Fibroblast of lung (primary cell): ENCODE data around the gene SLC35C1. TPM values are rescaled to one million over a fixed set of nuclear protein-coding genes. Genes with fewer than 3 reads are reported as not detected.

ENCODE experiments used
- DNase-seq, 2 donors: peaks; one replicate each; pipeline versions ENCODE4 v3.0.0 to v3.0.0-alpha.2; 2010; ENCODE audit warnings: low read depth in 2 of 2
- H2AFZ ChIP-seq: 2 replicates; pipeline ENCODE4 v1.5.1; 2012; ENCODE audit warnings: low read length, control low read depth, inconsistent platforms
- H3K27ac ChIP-seq: 2 replicates; pipeline ENCODE4 v1.5.1; 2011; ENCODE audit warnings: low read length, control low read depth; ENCODE audit not compliant: insufficient read depth
- H3K27me3 ChIP-seq: 2 replicates; pipeline ENCODE4 v1.5.1; 2011; ENCODE audit warnings: mild to moderate bottlenecking, low read length; ENCODE audit not compliant: control insufficient read depth, insufficient read depth
- H3K36me3 ChIP-seq: 2 replicates; pipeline ENCODE4 v1.5.1; 2011; ENCODE audit warnings: low read length; ENCODE audit not compliant: control insufficient read depth, insufficient read depth
- H3K4me1 ChIP-seq: 2 replicates; pipeline ENCODE4 v1.5.1; 2011; ENCODE audit warnings: low read length; ENCODE audit not compliant: control insufficient read depth, insufficient read depth; ENCODE audit errors: extremely low read depth
- H3K4me2 ChIP-seq: 2 replicates; pipeline ENCODE4 v1.5.1; 2011; ENCODE audit warnings: low read length, control low read depth; ENCODE audit not compliant: insufficient read depth; ENCODE audit errors: extremely low read depth
- H3K4me3 ChIP-seq, 4 experiments: fragments of 200-600 bp in 1 of 4; sonication (generic) in 1 of 4; replicated peaks in 1 of 4; 2 replicates each; pipeline ENCODE4 v1.5.1; 2011 to 2016; ENCODE audit warnings: low read length in 4 of 4, low read depth in 3 of 4, mild to moderate bottlenecking in 3 of 4, control low read depth in 2 of 4, inconsistent platforms in 1 of 4, mixed read lengths in 1 of 4; ENCODE audit not compliant: insufficient read depth in 1 of 4; ENCODE audit errors: control extremely low read depth in 1 of 4
- H3K79me2 ChIP-seq: 2 replicates; pipeline ENCODE4 v1.5.1; 2012; ENCODE audit warnings: mild to moderate bottlenecking, low read length, inconsistent platforms; ENCODE audit not compliant: control insufficient read depth, insufficient read depth
- H3K9ac ChIP-seq: 2 replicates; pipeline ENCODE4 v1.5.1; 2011; ENCODE audit warnings: mild to moderate bottlenecking, low read length, control low read depth; ENCODE audit not compliant: insufficient read depth
- H3K9me3 ChIP-seq: 2 replicates; pipeline ENCODE4 v1.5.1; 2012; ENCODE audit warnings: low read depth, low read length; ENCODE audit not compliant: control insufficient read depth, insufficient read depth
- H4K20me1 ChIP-seq: 2 replicates; pipeline ENCODE4 v1.5.1; 2011; ENCODE audit warnings: low read length; ENCODE audit not compliant: control insufficient read depth, insufficient read depth; ENCODE audit errors: extremely low read depth
- CTCF ChIP-seq, 2 donors: IDR thresholded peaks in 1 of 2; conservative IDR thresholded peaks in 1 of 2; 1 replicate in 1 of 2; 2 replicates in 1 of 2; pipeline ENCODE4 v1.5.1; 2011 to 2012; ENCODE audit warnings: low read length in 2 of 2, control low read depth in 1 of 2, inconsistent platforms in 1 of 2, low read depth in 1 of 2, mild to moderate bottlenecking in 1 of 2
- EZH2 ChIP-seq: IDR thresholded peaks from 2 replicates; pipeline ENCODE4 v1.5.1; 2012; ENCODE audit warnings: low read length, control low read depth, mild to moderate bottlenecking; ENCODE audit errors: missing control alignments
- polyA plus RNA-seq, 2 donors: library from polyadenylated mRNA; depleted of rRNA in 1 of 2; stranded (reverse) in 1 of 2; unstranded in 1 of 2; fragments of >200 nt; gene quantifications; 2 replicates each; pipeline ENCODE4 v1.2.1, GENCODE V29; 2011 to 2012; ENCODE audit warnings: missing spikeins in 1 of 2
- total RNA-seq: library from RNA; depleted of rRNA; stranded (reverse); fragments of >200 nt; gene quantifications from 2 replicates; pipeline ENCODE4 v1.2.1, GENCODE V29; 2014

Gene SLC35C1
- total and polyA plus RNA-seq, 2 donors (not counting 1 experiment from before 2014, with no cell fraction given) = 6.7 to 10.4 TPM

DNA sequence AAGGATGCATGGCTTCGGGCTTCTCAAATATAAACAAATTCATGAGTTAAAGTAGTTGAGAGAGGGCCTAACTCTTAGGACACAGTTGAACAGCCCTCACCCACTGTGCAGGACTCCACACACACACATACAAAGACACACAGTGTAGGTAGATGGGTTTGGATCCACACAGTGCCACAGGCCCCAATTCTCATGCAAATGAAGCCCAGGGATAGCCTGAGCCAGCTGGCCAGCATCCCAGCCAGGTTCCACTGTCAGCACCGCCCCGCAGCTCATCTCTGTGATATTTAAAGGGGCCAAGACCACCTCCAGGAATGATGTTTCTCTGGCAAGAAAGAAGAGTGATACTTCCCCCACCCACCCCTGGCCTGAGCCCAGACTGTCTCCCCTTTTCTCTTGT is 11.7 kb downstream of the SLC35C1 start:
- no peaks in the 10 kb centered on the region for H3K4me1 ChIP-seq
- H3K36me3 ChIP-seq = peaks cover 4% of the 10 kb centered on the region
- no peak overlapping the region for H3K4me3 ChIP-seq
- H3K27ac ChIP-seq = no peak overlapping the region
- DNase-seq = no peak
- no peaks in the 10 kb centered on the region for H3K9me3 ChIP-seq
- no peaks in the 10 kb centered on the region for H3K27me3 ChIP-seq
- TF ChIP-seq EZH2 (no peak), CTCF (conservative IDR thresholded peaks at IDR 0.05 in 1 of 2, IDR thresholded peaks at IDR 0.05 in 1 of 2; ENCODE audit: low read depth in 1 of 2, low read length in 2 of 2) (no peak)
- no peaks in the 10 kb centered on the region for H4K20me1 ChIP-seq
- H3K79me2 ChIP-seq = no peaks in the 10 kb centered on the region
- H3K4me2 ChIP-seq = no peak overlapping the region
- no peak overlapping the region for H3K9ac ChIP-seq
- H2AFZ ChIP-seq = no peak overlapping the region

- no peaks in the 10 kb centered on the region for H3K9me3 ChIP-seq
- no peaks in the 10 kb centered on the region for H3K27me3 ChIP-seq
- no peak overlapping the region for H3K27ac ChIP-seq
- H3K36me3 ChIP-seq = no peaks in the 10 kb centered on the region
- no peaks in the 10 kb centered on the region for H3K4me1 ChIP-seq
- no peak overlapping the region for H3K9ac ChIP-seq
- no peak for DNase-seq
- no peaks in the 10 kb centered on the region for H3K79me2 ChIP-seq
- H2AFZ ChIP-seq = no peak overlapping the region
- H4K20me1 ChIP-seq = no peaks in the 10 kb centered on the region
- H3K4me3 ChIP-seq = no peak overlapping the region
- H3K4me2 ChIP-seq = no peak overlapping the region
- no peak for TF ChIP-seq EZH2
- no peak for TF ChIP-seq CTCF (conservative IDR thresholded peaks at IDR 0.05 in 1 of 2, IDR thresholded peaks at IDR 0.05 in 1 of 2; ENCODE audit: low read depth in 1 of 2, low read length in 2 of 2)
Measured at GRCh38 chr11:45817191-45817590, 12.2 kb downstream of the SLC35C1 start.

DNA sequence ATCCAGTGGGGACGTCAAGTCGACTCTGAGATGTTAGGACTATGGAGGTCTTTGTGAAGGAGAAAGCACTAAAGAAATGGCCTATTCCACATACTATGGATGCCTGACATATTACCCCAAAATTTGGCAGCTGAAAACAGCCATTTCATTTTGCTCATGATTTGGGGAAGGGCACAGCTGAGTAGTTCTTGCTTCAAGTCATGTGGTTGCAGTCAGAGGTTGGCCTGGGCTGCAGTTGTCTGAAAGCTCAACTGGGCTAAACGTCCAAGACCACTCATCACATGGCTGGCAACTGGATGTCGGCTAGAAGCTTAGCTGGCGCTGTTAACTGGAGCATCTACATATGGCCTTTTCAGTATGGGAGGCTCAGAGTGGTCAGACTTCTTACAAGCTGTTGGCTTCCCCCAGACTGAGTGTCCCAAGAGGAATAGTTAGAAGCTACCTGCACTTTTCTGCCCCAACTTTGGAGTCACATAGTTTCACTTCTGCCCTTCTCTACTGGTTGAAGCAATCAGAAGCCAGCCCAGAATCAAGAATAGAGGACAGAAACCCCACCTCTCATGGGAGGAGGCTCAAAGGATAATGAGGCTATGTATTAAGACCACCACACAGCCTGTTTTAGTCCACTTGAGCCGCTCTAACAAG is 14.1 kb downstream of the SLC35C1 start:
- Histone ChIP-seq H3K27ac (no peak overlapping the region), H2AFZ (no peak overlapping the region), H3K9ac (no peak overlapping the region), H3K9me3 (no peaks in the 10 kb centered on the region), H3K36me3 (no peaks in the 10 kb centered on the region), H4K20me1 (no peaks in the 10 kb centered on the region), H3K4me1 (no peaks in the 10 kb centered on the region), H3K79me2 (no peaks in the 10 kb centered on the region), H3K27me3 (no peaks in the 10 kb centered on the region), H3K4me3 (no peak overlapping the region), H3K4me2 (no peak overlapping the region)
- DNase-seq = no peak
- TF ChIP-seq EZH2 = no peak
- TF ChIP-seq CTCF (conservative IDR thresholded peaks at IDR 0.05 in 1 of 2, IDR thresholded peaks at IDR 0.05 in 1 of 2; ENCODE audit: low read depth in 1 of 2, low read length in 2 of 2) = no peak
